Osteoblast (primary cell): ENCODE results near the gene CSTF2. TPM values are rescaled to one million over a fixed set of nuclear protein-coding genes. Genes with fewer than 3 reads are reported as not detected.

Experiments
- DNase-seq: peaks from one replicate; pipeline ENCODE4 v3.0.0; 2011; ENCODE audit warnings: low spot score, mixed read lengths; ENCODE audit not compliant: insufficient read length; ENCODE audit errors: missing footprints
- H2AFZ ChIP-seq: 2 replicates; pipeline ENCODE4 v1.6.0; 2011; ENCODE audit warnings: mild to moderate bottlenecking, low read length
- H3K27ac ChIP-seq: 2 replicates; pipeline ENCODE4 v1.5.1; 2011; ENCODE audit warnings: mild to moderate bottlenecking, low read depth, low read length, moderate library complexity
- H3K27me3 ChIP-seq: 2 replicates; pipeline ENCODE4 v1.6.0; 2012; ENCODE audit warnings: mild to moderate bottlenecking, control low read depth, inconsistent platforms, low read length, moderate library complexity; ENCODE audit not compliant: insufficient read depth
- H3K36me3 ChIP-seq: 2 replicates; pipeline ENCODE4 v1.5.1; 2011; ENCODE audit warnings: mild to moderate bottlenecking, low read length, control low read depth, moderate library complexity; ENCODE audit not compliant: insufficient read depth
- H3K4me1 ChIP-seq: 2 replicates; pipeline ENCODE4 v1.5.1; 2011; ENCODE audit warnings: mild to moderate bottlenecking, low read length, control low read depth, moderate library complexity; ENCODE audit not compliant: insufficient read depth
- H3K4me2 ChIP-seq: 2 replicates; pipeline ENCODE4 v1.6.0; 2011; ENCODE audit warnings: mild to moderate bottlenecking, low read length; ENCODE audit not compliant: insufficient read depth
- H3K4me3 ChIP-seq: fragments of 200-600 bp; sonication (generic); 3 replicates; pipeline ENCODE4 v1.5.1; 2012; ENCODE audit warnings: mild to moderate bottlenecking, low read length, inconsistent platforms; ENCODE audit not compliant: insufficient read depth
- H3K79me2 ChIP-seq: 2 replicates; pipeline ENCODE4 v1.6.0; 2012; ENCODE audit warnings: mild to moderate bottlenecking, low read length, control low read depth, inconsistent platforms; ENCODE audit not compliant: insufficient read depth
- H3K9me3 ChIP-seq: 2 replicates; pipeline ENCODE4 v1.5.1; 2011; ENCODE audit warnings: low read depth, low read length, control low read depth
- H4K20me1 ChIP-seq: 2 replicates; pipeline ENCODE4 v1.6.0; 2012; ENCODE audit warnings: mild to moderate bottlenecking, low read length, control low read depth; ENCODE audit not compliant: insufficient read depth
- total RNA-seq: library from RNA; depleted of rRNA; stranded (reverse); fragments of >200 nt; gene quantifications from 2 replicates; pipeline ENCODE4 v1.2.3, GENCODE V29; 2012
- TF ChIP-seq, protein P1 (sequence below): IDR thresholded peaks from 2 replicates; pipeline ENCODE4 v1.5.1; 2011; ENCODE audit warnings: mild to moderate bottlenecking, low read depth, low read length, moderate library complexity; ENCODE audit errors: extremely low read depth

Gene CSTF2
- total RNA-seq, 1 donor, result 8.7 TPM

- Histone ChIP-seq H3K9me3 (no peaks in the 10 kb centered on the region), H2AFZ (no peak overlapping the region), H3K4me3 (no peak overlapping the region), H3K4me2 (no peak overlapping the region), H3K36me3 (no peaks in the 10 kb centered on the region), H3K27me3 (peaks cover 13% of the 10 kb centered on the region), H3K4me1 (no peaks in the 10 kb centered on the region), H3K27ac (no peak overlapping the region), H4K20me1 (no peaks in the 10 kb centered on the region), H3K79me2 (no peaks in the 10 kb centered on the region)
- TF ChIP-seq, protein P1, sequence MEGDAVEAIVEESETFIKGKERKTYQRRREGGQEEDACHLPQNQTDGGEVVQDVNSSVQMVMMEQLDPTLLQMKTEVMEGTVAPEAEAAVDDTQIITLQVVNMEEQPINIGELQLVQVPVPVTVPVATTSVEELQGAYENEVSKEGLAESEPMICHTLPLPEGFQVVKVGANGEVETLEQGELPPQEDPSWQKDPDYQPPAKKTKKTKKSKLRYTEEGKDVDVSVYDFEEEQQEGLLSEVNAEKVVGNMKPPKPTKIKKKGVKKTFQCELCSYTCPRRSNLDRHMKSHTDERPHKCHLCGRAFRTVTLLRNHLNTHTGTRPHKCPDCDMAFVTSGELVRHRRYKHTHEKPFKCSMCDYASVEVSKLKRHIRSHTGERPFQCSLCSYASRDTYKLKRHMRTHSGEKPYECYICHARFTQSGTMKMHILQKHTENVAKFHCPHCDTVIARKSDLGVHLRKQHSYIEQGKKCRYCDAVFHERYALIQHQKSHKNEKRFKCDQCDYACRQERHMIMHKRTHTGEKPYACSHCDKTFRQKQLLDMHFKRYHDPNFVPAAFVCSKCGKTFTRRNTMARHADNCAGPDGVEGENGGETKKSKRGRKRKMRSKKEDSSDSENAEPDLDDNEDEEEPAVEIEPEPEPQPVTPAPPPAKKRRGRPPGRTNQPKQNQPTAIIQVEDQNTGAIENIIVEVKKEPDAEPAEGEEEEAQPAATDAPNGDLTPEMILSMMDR, result no peak
- no peak for DNase-seq
Observed at GRCh38 chrX:100863326-100863864, 43.2 kb downstream of the CSTF2 start.

DNA sequence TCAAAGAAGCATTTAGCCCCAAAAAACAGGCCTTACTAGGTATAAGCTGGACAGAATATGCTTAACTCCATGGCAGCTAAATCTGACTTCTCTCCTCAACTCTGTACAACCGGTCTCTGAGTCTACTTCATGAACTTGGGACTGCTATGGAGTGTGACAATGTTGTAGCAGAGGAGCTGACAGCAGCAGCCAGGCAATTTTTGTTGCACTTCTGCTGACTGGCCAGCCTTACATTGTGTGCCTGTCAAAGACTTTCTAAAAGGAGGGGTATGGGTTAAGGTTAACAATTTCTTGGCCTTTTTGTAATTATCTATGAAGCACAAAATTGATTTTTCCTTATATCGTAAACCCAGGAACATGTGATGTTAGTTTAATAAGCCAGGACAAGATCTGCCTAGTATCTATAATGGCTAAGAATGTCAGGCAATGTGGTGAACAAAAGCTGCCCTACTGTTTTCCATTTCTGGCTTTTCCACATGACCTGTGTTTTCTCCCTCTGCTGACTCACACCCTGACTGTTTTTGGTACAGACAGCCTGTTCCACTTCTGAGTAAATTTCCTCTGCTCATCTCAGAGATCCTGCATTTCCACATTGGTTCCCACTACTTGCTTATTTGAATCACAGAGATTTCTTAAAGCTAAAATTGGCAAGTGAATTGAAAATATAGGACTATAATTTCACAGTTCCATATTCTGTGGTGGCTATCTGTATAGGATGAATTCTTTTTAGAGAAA is 44.6 kb downstream of the CSTF2 start:
- Histone ChIP-seq H2AFZ (no peak overlapping the region), H4K20me1 (no peaks in the 10 kb centered on the region)

DNA sequence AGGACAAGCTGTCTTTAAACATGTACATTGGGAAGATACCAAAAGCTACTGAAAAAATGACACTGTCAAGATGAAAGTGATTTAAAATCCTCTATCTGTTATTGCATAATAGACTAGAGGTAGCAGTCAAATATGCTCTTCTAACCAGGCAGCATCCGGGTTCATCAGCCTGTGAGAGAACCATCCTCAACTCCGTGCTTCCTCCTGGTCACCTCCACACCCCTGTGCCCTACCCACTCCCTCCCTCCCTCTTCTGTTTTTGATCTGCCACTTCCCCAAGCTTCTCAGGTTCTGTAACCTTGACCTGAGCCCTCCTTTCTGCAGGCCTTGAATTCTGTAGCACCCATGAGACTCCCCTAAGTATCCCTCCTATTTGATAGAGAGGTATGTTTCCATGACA is 48.1 kb downstream of the CSTF2 start:
- Histone ChIP-seq H3K27ac (no peak overlapping the region), H2AFZ (no peak overlapping the region), H3K79me2 (no peaks in the 10 kb centered on the region), H3K4me2 (no peak overlapping the region), H3K27me3 (peaks cover 4% of the 10 kb centered on the region), H3K4me1 (no peaks in the 10 kb centered on the region), H4K20me1 (no peaks in the 10 kb centered on the region), H3K9me3 (no peaks in the 10 kb centered on the region), H3K36me3 (no peaks in the 10 kb centered on the region), H3K4me3 (no peak overlapping the region)
- TF ChIP-seq, protein P1, result no peak
- no peak for DNase-seq

More for the DNA sequence above, 44.6 kb downstream of the CSTF2 start:
- peak; percentile 37 for DNase-seq
- no peaks in the 10 kb centered on the region for H3K79me2 ChIP-seq
- TF ChIP-seq, protein P1, result no peak
- no peaks in the 10 kb centered on the region for H3K36me3 ChIP-seq
- H3K27ac ChIP-seq, result no peak overlapping the region
- H3K9me3 ChIP-seq, result no peaks in the 10 kb centered on the region
- H3K27me3 ChIP-seq, result peaks cover 12% of the 10 kb centered on the region
- no peaks in the 10 kb centered on the region for H3K4me1 ChIP-seq
- H3K4me3 ChIP-seq, result no peak overlapping the region
- H3K4me2 ChIP-seq, result no peak overlapping the region

- Histone ChIP-seq H4K20me1 (no peaks in the 10 kb centered on the region), H3K79me2 (no peaks in the 10 kb centered on the region), H3K36me3 (no peaks in the 10 kb centered on the region), H3K27me3 (peaks cover 10% of the 10 kb centered on the region), H3K9me3 (no peaks in the 10 kb centered on the region), H3K4me2 (no peak overlapping the region), H3K4me3 (no peak overlapping the region), H3K4me1 (no peaks in the 10 kb centered on the region), H3K27ac (no peak overlapping the region), H2AFZ (no peak overlapping the region)
- TF ChIP-seq, protein P1, result no peak
- DNase-seq, result no peak
Observed at GRCh38 chrX:100870527-100870926, 50.3 kb downstream of the CSTF2 start.
